Transverse colon (tissue), 4 donors: Measurements from ENCODE around the gene CCDC85C. TPM values are rescaled to one million over a fixed set of nuclear protein-coding genes. Genes with fewer than 3 reads are reported as not detected.

Source experiments
- DNase-seq: peaks from one replicate; pipeline ENCODE4 v3.0.0-alpha.2; 2019
- H3K27ac ChIP-seq, 4 donors: fragments of 200-600 bp; sonication (generic); 2 replicates each; pipeline ENCODE4 v1.5.1; 2016 to 2018; ENCODE audit warnings: inconsistent platforms in 4 of 4
- H3K27me3 ChIP-seq: fragments of 200-600 bp; sonication (generic); 2 replicates; pipeline ENCODE4 v1.5.1; 2017; ENCODE audit warnings: inconsistent platforms
- H3K36me3 ChIP-seq, 4 donors: fragments of 200-600 bp; sonication (generic); 2 replicates each; pipeline ENCODE4 v1.5.1; 2017 to 2019; ENCODE audit warnings: inconsistent platforms in 4 of 4
- H3K4me1 ChIP-seq, 4 donors: fragments of 200-600 bp; sonication (generic); 2 replicates each; pipeline ENCODE4 v1.5.1; 2017 to 2020; ENCODE audit warnings: inconsistent platforms in 4 of 4
- H3K4me3 ChIP-seq, 4 donors: fragments of 200-600 bp; sonication (generic); 1 replicate in 1 of 4; 2 replicates in 3 of 4; pipeline versions ENCODE4 v1.5.1 to v1.6.1; 2017 to 2019; ENCODE audit warnings: inconsistent platforms in 4 of 4
- H3K9me3 ChIP-seq, 2 donors: fragments of 200-600 bp; sonication (generic); 2 replicates each; pipeline ENCODE4 v1.5.1; 2017 to 2019; ENCODE audit warnings: inconsistent platforms in 2 of 2
- CTCF ChIP-seq, 5 experiments: fragments of 200-600 bp in 3 of 5; fragments of 450-650 bp in 2 of 5; sonication (generic) in 3 of 5; IDR thresholded peaks; 1 replicate in 2 of 5; 2 replicates in 3 of 5; pipeline ENCODE4 v1.5.1; 2016 to 2017; ENCODE audit warnings: antibody characterized with exemption in 5 of 5, inconsistent platforms in 3 of 5, mild to moderate bottlenecking in 2 of 5, moderate library complexity in 1 of 5
- EP300 ChIP-seq: sonication (generic); formaldehyde crosslinking; IDR thresholded peaks from one replicate; pipeline ENCODE4 v1.6.1; 2017; ENCODE audit warnings: antibody characterized with exemption, low read depth
- POLR2A ChIP-seq: fragments of 450-650 bp; IDR thresholded peaks from one replicate; pipeline ENCODE4 v1.6.1; 2016; ENCODE audit warnings: antibody characterized with exemption, mild to moderate bottlenecking, moderate library complexity
- POLR2AphosphoS5 ChIP-seq, 3 donors: sonication (generic); formaldehyde crosslinking; IDR thresholded peaks; one replicate each; pipeline ENCODE4 v1.6.1; 2016; ENCODE audit warnings: antibody characterized with exemption in 3 of 3
- WGBS, 2 donors: methylation state at CpG; one replicate each; pipeline ENCODE4 v1.1.5; 2018; ENCODE audit warnings: low coverage in 1 of 2; 5-methylcytosine and 5-hydroxymethylcytosine counted together
- in situ Hi-C, 4 donors: fragments of 200-750 bp; cut with MboI; loops; one replicate each; pipeline versions ENCODE4 v1.15.0 to v1.15.1; 2017; ENCODE audit warnings: low sequenced_read_pairs in 3 of 4, low pct_ligation_motif_present in 1 of 4, low pct_unique_long_range_greater_than_20kb in 1 of 4
- intact Hi-C: fragments of 100-400 bp; cut with DNase I; formaldehyde crosslinking; loops from one replicate; pipeline ENCODE4 v1.15.1; 2023; ENCODE audit warnings: low total_unique reads
- total RNA-seq, 4 donors: library from RNA; depleted of rRNA; stranded (reverse); fragments of >200 nt; gene quantifications; one replicate each; pipeline ENCODE4 v1.1.0, GENCODE V29; 2016

The CCDC85C gene
- total RNA-seq, 4 donors from 2014 or later, result 19.3 to 55.4 (median 45.7) TPM

- H3K36me3 ChIP-seq, result peaks cover 0 to 36% (median 17%) of the 10 kb centered on the region in 4 donors
- H3K27ac ChIP-seq, result no peak overlapping the region
- DNase-seq, result no peak
- no peaks in the 10 kb centered on the region for H3K9me3 ChIP-seq
- H3K27me3 ChIP-seq, result no peaks in the 10 kb centered on the region
- intact Hi-C loops, result no loop called here
- H3K4me1 ChIP-seq, result no peaks in the 10 kb centered on the region
- no peak overlapping the region for H3K4me3 ChIP-seq
- TF ChIP-seq EP300 (no peak), CTCF (IDR thresholded peaks at IDR 0.05) (no peak), POLR2A (no peak), POLR2AphosphoS5 (IDR thresholded peaks at IDR 0.05) (no peak)
- 91 to 100% methylated on average over 1 to 3 of the region's 3 CpGs for WGBS, 2 donors
- in situ Hi-C loops, result no loop called here
Measured at GRCh38 chr14:99460793-99461192, 143.2 kb downstream of the CCDC85C start.

- Histone ChIP-seq H3K27me3 (no peaks in the 10 kb centered on the region), H3K4me3 (no peak overlapping the region), H3K9me3 (no peaks in the 10 kb centered on the region), H3K4me1 (no peaks in the 10 kb centered on the region), H3K36me3 (peaks cover 0 to 43% (median 15%) of the 10 kb centered on the region in 4 donors), H3K27ac (no peak overlapping the region)
- no peak for DNase-seq
- 77 to 87% methylated on average over 2 to 5 of the region's 5 CpGs for WGBS, 2 donors
- intact Hi-C loops (no loop called here), in situ Hi-C loops (no loop called here)
- TF ChIP-seq POLR2AphosphoS5 (IDR thresholded peaks at IDR 0.05) (no peak), EP300 (no peak), CTCF (IDR thresholded peaks at IDR 0.05) (no peak), POLR2A (no peak)
Measured at GRCh38 chr14:99459481-99460100, 144.4 kb downstream of the CCDC85C start.

- 40 to 76% methylated on average over 1 to 3 of the region's 3 CpGs for WGBS, 2 donors
Measured at GRCh38 chr14:99454246-99454645, 149.8 kb downstream of the CCDC85C start.

GRCh38 chr14:99452968-99453367, 151.0 kb downstream of the CCDC85C start:
- TF ChIP-seq CTCF (IDR thresholded peaks at IDR 0.05) (no peak), POLR2AphosphoS5 (IDR thresholded peaks at IDR 0.05) (no peak), EP300 (no peak), POLR2A (no peak)
- intact Hi-C loops (no loop called here), in situ Hi-C loops (no loop called here)
- Histone ChIP-seq H3K27ac (no peak overlapping the region), H3K36me3 (peaks cover 0 to 26% (median 7%) of the 10 kb centered on the region in 4 donors), H3K4me3 (no peak overlapping the region), H3K27me3 (no peaks in the 10 kb centered on the region), H3K9me3 (no peaks in the 10 kb centered on the region), H3K4me1 (peaks cover 0 to 1% (median 0%) of the 10 kb centered on the region in 4 donors)
- WGBS, 2 donors, result 74 to 77% methylated on average over 3 to 4 of the region's 4 CpGs
- DNase-seq, result no peak

More at GRCh38 chr14:99454246-99454645, 149.8 kb downstream of the CCDC85C start:
- no peaks in the 10 kb centered on the region for H3K9me3 ChIP-seq
- H3K27ac ChIP-seq, result no peak overlapping the region
- H3K36me3 ChIP-seq, result peaks cover 0 to 26% (median 7%) of the 10 kb centered on the region in 4 donors
- DNase-seq, result no peak
- in situ Hi-C loops, result no loop called here
- no peaks in the 10 kb centered on the region for H3K4me1 ChIP-seq
- intact Hi-C loops, result no loop called here
- no peak for TF ChIP-seq POLR2A
- no peak for TF ChIP-seq POLR2AphosphoS5 (IDR thresholded peaks at IDR 0.05)
- no peak for TF ChIP-seq CTCF (IDR thresholded peaks at IDR 0.05)
- no peak for TF ChIP-seq EP300
- no peaks in the 10 kb centered on the region for H3K27me3 ChIP-seq
- no peak overlapping the region for H3K4me3 ChIP-seq
